ENCODE measurements around the gene GRK5. TPM values are rescaled to one million over a fixed set of nuclear protein-coding genes. Genes with fewer than 3 reads are reported as not detected.
A peak's percentile ranks its signal among the peaks of the same experiment; 100 is the strongest.

Gene GRK5
- total RNA-seq, 6 experiments from 2014 or later, result 9.7 to 16.8 (median 15.9) TPM

DNA sequence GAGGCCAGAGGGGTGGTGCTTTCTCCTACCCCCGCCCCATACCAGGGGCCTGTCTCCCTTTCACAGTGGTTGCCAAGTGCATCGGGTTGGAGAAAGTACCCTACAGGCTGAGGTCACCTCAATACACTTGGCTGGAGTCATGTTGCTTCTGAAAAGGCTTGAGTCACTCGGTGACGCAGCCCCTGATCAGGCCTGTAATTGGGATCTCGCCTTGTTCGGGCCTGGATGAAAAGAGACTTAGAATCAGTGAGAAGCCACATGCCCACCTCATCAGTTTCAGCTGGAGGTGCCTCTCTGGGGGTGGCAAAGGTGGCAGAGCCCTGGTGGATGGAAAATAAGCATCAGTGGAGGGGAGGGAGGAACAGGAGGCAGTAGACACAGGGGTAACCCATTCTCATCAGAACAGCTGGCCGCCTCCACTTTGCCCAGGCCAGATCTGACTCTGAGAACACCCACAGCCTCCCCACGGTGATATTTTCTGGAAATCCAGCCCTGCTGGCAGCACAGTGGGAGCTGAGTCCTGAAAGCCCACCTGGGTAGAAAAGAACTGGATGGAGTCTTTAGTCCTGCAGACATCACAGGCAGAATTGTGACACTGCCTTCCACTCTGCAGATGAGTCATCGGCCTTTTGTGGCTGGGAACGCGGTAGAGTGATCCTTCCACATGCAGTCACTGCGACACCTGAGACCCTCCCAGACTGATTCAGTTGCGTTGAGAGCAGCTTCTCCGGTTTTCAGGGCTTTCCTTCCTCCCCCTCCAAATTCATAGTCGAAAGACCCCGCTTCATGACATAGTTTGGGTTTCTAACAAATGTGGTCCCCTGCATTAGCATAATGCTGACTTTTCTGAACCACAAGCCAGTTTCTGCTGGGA, 108.0 kb downstream of the GRK5 start:
- peaks cover 1% of the 10 kb centered on the region; the same call in 1 of the 2 replicates for H3K27me3 Mint-ChIP-seq (ENCODE audit: insufficient read depth)
- DNase-seq, result peak; percentile 90
- TF ChIP-seq, protein P1, sequence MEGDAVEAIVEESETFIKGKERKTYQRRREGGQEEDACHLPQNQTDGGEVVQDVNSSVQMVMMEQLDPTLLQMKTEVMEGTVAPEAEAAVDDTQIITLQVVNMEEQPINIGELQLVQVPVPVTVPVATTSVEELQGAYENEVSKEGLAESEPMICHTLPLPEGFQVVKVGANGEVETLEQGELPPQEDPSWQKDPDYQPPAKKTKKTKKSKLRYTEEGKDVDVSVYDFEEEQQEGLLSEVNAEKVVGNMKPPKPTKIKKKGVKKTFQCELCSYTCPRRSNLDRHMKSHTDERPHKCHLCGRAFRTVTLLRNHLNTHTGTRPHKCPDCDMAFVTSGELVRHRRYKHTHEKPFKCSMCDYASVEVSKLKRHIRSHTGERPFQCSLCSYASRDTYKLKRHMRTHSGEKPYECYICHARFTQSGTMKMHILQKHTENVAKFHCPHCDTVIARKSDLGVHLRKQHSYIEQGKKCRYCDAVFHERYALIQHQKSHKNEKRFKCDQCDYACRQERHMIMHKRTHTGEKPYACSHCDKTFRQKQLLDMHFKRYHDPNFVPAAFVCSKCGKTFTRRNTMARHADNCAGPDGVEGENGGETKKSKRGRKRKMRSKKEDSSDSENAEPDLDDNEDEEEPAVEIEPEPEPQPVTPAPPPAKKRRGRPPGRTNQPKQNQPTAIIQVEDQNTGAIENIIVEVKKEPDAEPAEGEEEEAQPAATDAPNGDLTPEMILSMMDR (IDR thresholded peaks at IDR 0.05), result no peak
- no peaks in the 10 kb centered on the region for H3K9me3 Mint-ChIP-seq
- no peaks in the 10 kb centered on the region for H3K36me3 Mint-ChIP-seq (ENCODE audit: low read depth)
- peak overlapping the region; percentile 99 for H3K27ac Mint-ChIP-seq
- peaks cover 43% of the 10 kb centered on the region for H3K4me1 Mint-ChIP-seq (ENCODE audit: low read depth)
- peak overlapping the region; percentile 77 for H3K4me3 Mint-ChIP-seq

DNA sequence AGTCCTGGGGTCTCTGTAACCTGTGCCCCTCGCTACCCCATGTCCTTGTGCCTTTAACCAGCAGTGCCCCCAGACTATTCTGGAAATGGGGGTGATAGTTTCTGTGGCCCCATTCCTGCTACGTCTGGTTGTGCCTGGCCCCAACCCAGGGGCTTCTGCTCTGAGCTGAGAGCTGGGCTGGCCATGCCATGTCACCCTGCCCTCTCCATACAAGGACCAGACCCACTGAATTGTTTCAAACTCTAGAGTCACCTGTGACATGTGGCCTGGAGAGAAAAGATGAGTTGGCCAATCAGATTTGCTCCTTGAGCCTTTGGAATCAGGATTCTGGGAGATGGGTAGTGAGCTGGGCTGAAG, 108.6 kb downstream of the GRK5 start:
- Mint-ChIP-seq H3K27me3 (ENCODE audit: insufficient read depth) (peaks cover 1% of the 10 kb centered on the region; the same call in 1 of the 2 replicates), H3K9me3 (no peaks in the 10 kb centered on the region), H3K4me3 (peak overlapping the region; percentile 77), H3K36me3 (ENCODE audit: low read depth) (no peaks in the 10 kb centered on the region; the same call in 1 of the 2 replicates), H3K27ac (peak overlapping the region; percentile 99), H3K4me1 (ENCODE audit: low read depth) (peaks cover 43% of the 10 kb centered on the region)
- DNase-seq, result no peak
- TF ChIP-seq, protein P1 (IDR thresholded peaks at IDR 0.05), result no peak

- TF ChIP-seq, protein P1 (IDR thresholded peaks at IDR 0.05), result no peak
Observed at GRCh38 chr10:119316729-119317097, 109.3 kb downstream of the GRK5 start.

GRCh38 chr10:119318411-119319160, 111.2 kb downstream of the GRK5 start:
- Mint-ChIP-seq H3K27me3 (ENCODE audit: insufficient read depth) (peaks cover 5% of the 10 kb centered on the region; the same call in 1 of the 2 replicates), H3K4me3 (no peak overlapping the region), H3K9me3 (no peaks in the 10 kb centered on the region), H3K27ac (no peak overlapping the region), H3K4me1 (ENCODE audit: low read depth) (peaks cover 43% of the 10 kb centered on the region), H3K36me3 (ENCODE audit: low read depth) (no peaks in the 10 kb centered on the region; the same call in 1 of the 2 replicates)
- no peak for DNase-seq
- TF ChIP-seq, protein P1 (IDR thresholded peaks at IDR 0.05), result no peak

More at GRCh38 chr10:119316729-119317097, 109.3 kb downstream of the GRK5 start:
- Mint-ChIP-seq H3K4me3 (peak overlapping the region; percentile 54), H3K36me3 (ENCODE audit: low read depth) (no peaks in the 10 kb centered on the region; the same call in 1 of the 2 replicates), H3K27me3 (ENCODE audit: insufficient read depth) (peaks cover 5% of the 10 kb centered on the region; the same call in 1 of the 2 replicates), H3K27ac (peak overlapping the region; percentile 99), H3K4me1 (ENCODE audit: low read depth) (peaks cover 43% of the 10 kb centered on the region), H3K9me3 (no peaks in the 10 kb centered on the region)
- peak; percentile 78 for DNase-seq

- Mint-ChIP-seq H3K27me3 (ENCODE audit: insufficient read depth) (peaks cover 5% of the 10 kb centered on the region; the same call in 1 of the 2 replicates), H3K27ac (no peak overlapping the region), H3K4me3 (no peak overlapping the region), H3K36me3 (ENCODE audit: low read depth) (no peaks in the 10 kb centered on the region; the same call in 1 of the 2 replicates), H3K4me1 (ENCODE audit: low read depth) (peaks cover 43% of the 10 kb centered on the region), H3K9me3 (no peaks in the 10 kb centered on the region)
- TF ChIP-seq, protein P1 (IDR thresholded peaks at IDR 0.05), result no peak
- DNase-seq, result no peak
Observed at GRCh38 chr10:119319161-119319919, 112.0 kb downstream of the GRK5 start.
